ENCODE results near the gene PDIA2. TPM values are rescaled to one million over a fixed set of nuclear protein-coding genes. Genes with fewer than 3 reads are reported as not detected.
"Not testable (repeated sequence)": the region's sequence is repeated elsewhere in the genome, so short reads cannot be mapped to it uniquely, and the experiment has no call there.

Gene PDIA2
- total RNA-seq, result 0.81 TPM
- long read RNA-seq, result 0 reads

- intact Hi-C loops (cut with DNase I), result no loop called here
- DNase-seq (ENCODE audit: low spot score), result no peak
These were observed at the start of gene PDIA2 for GRCh38 chr16:283033-283805. Gene PDIA2, plus strand, starts transcription at chr16:283164. Its CDS starts 6 bp downstream, at chr16:283170.

- DNase-seq (ENCODE audit: low spot score), result peak; percentile 97
- intact Hi-C loops (cut with DNase I), result loop anchor here (2.0 kb wide), 1 partner anchor 96 kb away; the partner anchor contains the start of gene NPRL3
These were observed 48.3 kb upstream of the PDIA2 start, which contains the start of gene FAM234A for GRCh38 chr16:234468-235305. Gene FAM234A, plus strand, starts transcription at chr16:234821. Its CDS starts 19,593 bp downstream, at chr16:254414.

- DNase-seq (ENCODE audit: low spot score), result no peak
- intact Hi-C loops (cut with DNase I), result no loop called here
These were observed 43.1 kb upstream of the PDIA2 start for GRCh38 chr16:239948-240277.

GRCh38 chr16:240559-240958 is 42.4 kb upstream of the PDIA2 start:
- intact Hi-C loops (cut with DNase I), result no loop called here
- no peak for DNase-seq (ENCODE audit: low spot score)

- no peak for DNase-seq (ENCODE audit: low spot score)
- intact Hi-C loops (cut with DNase I), result no loop called here
These were observed 40.7 kb upstream of the PDIA2 start for GRCh38 chr16:242281-242680.

GRCh38 chr16:243348-243747 is 39.6 kb upstream of the PDIA2 start:
- no peak for DNase-seq (ENCODE audit: low spot score)
- intact Hi-C loops (cut with DNase I), result no loop called here

- intact Hi-C loops (cut with DNase I), result no loop called here
These were observed 37.9 kb upstream of the PDIA2 start for GRCh38 chr16:245105-245504.

GRCh38 chr16:247027-247426 is 35.9 kb upstream of the PDIA2 start:
- intact Hi-C loops (cut with DNase I), result no loop called here
- DNase-seq (ENCODE audit: low spot score), result no peak

More at GRCh38 chr16:245105-245504, 37.9 kb upstream of the PDIA2 start:
- no peak for DNase-seq (ENCODE audit: low spot score)

- DNase-seq (ENCODE audit: low spot score), result no peak
- intact Hi-C loops (cut with DNase I), result no loop called here
These were observed 33.5 kb upstream of the PDIA2 start for GRCh38 chr16:249431-249830.

- intact Hi-C loops (cut with DNase I), result no loop called here
- no peak for DNase-seq (ENCODE audit: low spot score)
These were observed 30.3 kb upstream of the PDIA2 start for GRCh38 chr16:252366-253337.

- intact Hi-C loops (cut with DNase I), result no loop called here
- no peak for DNase-seq (ENCODE audit: low spot score)
These were observed 29.1 kb upstream of the PDIA2 start for GRCh38 chr16:253833-254232.

- DNase-seq (ENCODE audit: low spot score), result no peak
- intact Hi-C loops (cut with DNase I), result no loop called here
These were observed 28.5 kb upstream of the PDIA2 start for GRCh38 chr16:254461-254860.

- no peak for DNase-seq (ENCODE audit: low spot score)
- intact Hi-C loops (cut with DNase I), result no loop called here
These were observed 27.8 kb upstream of the PDIA2 start for GRCh38 chr16:255183-255582.

GRCh38 chr16:258091-258490 is 24.9 kb upstream of the PDIA2 start:
- intact Hi-C loops (cut with DNase I); DNase-seq (ENCODE audit: low spot score): not testable (repeated sequence)

GRCh38 chr16:259226-259625 is 23.7 kb upstream of the PDIA2 start:
- DNase-seq (ENCODE audit: low spot score), result no peak
- intact Hi-C loops (cut with DNase I), result no loop called here

GRCh38 chr16:259814-260253 is 23.1 kb upstream of the PDIA2 start:
- no peak for DNase-seq (ENCODE audit: low spot score)
- intact Hi-C loops (cut with DNase I), result no loop called here

- DNase-seq (ENCODE audit: low spot score), result no peak
These were observed 22.6 kb upstream of the PDIA2 start for GRCh38 chr16:260326-260725.

GRCh38 chr16:261031-261691 is 21.8 kb upstream of the PDIA2 start:
- intact Hi-C loops (cut with DNase I), result no loop called here
- no peak for DNase-seq (ENCODE audit: low spot score)

More at GRCh38 chr16:260326-260725, 22.6 kb upstream of the PDIA2 start:
- intact Hi-C loops (cut with DNase I), result no loop called here

GRCh38 chr16:262121-262745 is 20.7 kb upstream of the PDIA2 start:
- intact Hi-C loops (cut with DNase I), result no loop called here
- no peak for DNase-seq (ENCODE audit: low spot score)
